Hematopoietic multipotent progenitor cell treated with erythropoietin and hydrocortisone succinate and interleukin-3 and kit ligand, for 15 days (in vitro differentiated cells): ENCODE measurements around the gene SORT1.
"Not testable (repeated sequence)": the region's sequence is repeated elsewhere in the genome, so short reads cannot be mapped to it uniquely, and the experiment has no call there.

Experiments
- DNase-seq: peaks from one replicate; pipeline ENCODE4 v3.0.0-alpha.2; 2015; ENCODE audit warnings: low spot score

The SORT1 gene

DNA sequence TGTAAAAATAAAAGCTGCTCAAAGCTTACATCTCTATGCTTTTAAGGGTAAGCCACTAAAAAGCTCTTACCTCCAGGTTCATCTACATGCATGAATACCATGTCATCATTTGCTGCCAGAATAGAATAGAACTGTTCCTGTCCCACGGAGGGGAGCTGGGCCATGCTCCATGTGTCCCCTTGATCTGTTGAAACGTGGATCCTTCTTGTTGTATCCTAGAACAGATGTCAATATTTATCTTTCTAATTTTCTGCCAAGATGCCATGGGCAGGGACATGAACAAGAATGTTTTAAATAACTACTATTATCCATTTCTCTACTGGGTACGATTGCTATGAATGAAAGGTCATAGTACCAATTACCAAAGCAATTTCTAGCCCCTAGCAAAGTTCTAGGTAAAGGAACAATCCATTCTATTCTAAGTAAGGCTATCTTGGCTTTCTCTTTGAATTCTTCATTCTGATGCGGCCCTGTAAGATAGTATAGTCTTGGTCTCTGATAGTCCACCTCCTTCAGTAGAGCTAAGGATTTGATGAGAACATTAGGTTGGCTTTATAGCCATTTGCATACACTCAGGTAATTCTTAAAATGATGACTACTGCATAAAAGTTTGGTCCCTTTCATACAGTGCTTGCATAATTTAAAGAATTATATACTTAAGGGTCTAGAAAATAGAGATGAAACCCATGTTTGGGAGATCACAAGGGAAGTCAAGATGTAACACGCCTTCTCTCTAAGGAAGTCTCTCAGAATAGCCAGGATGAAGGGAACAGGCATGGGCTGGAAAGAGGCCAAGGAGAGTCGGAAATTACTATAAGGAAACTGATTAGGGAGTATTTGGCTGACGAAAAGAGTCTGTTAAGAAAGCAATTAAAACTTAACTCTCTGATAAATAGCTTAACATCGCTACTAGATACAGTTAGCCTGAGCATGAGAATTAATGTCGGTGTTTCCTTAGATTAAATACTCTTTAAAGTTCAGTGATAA is 55.5 kb downstream of the SORT1 start:
- no peak for DNase-seq

DNA sequence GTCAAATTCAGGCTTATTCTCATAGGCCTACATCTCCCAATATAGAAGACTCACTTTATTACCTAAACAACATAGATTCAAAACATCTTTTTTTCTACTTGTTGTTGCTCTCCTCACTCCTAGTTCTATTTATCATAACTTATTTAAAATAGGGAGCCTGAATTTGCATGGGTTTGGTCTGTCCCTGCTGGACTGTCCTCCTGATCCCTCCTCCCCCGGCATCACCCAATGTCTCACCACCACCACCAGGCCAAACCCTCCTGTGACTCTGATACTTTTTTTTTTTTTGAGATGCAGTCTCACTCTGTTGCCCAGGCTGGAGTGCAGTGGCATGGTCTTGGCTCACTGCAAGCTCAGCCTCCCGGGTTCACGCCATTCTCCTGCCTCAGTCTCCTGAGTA is 59.1 kb downstream of the SORT1 start:
- no peak for DNase-seq

DNA sequence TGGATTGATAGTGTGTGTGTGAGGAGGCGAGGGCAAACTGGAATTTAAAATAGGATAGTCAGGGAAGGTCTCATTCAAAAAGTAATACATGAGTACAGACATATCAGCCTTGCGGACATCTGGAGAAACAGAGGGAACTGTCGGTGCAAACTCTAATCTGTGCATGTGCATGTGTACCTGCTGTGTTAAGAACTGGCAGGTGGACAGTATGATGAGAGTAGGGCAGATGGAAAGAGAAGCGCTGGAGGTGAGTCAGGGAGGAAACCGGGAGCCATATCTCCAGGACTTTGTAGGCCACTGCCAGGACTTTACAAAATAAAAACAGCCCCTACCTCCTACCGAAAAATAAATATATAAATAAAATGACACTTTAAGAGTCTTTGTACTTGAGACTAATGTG is 59.6 kb downstream of the SORT1 start:
- no peak for DNase-seq

DNA sequence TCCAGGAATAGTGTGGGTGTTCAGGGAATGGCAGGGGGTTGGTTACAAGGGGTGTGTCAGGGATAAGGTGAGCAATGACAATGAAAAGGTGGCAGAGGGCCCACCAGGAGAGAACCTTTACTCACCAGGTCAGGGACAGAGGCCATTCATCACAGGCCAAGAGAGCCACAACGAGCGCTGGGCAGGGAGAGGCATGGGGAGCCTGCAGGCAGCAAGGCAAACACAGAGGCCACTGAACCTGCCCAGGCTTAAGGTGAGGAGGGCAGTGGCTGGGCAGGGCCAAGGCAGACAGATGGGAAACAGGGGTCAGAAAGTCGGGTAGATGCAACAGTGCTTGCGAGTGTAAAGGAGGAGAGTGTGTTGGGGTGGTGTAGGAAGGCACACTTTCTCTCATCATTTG is 62.6 kb downstream of the SORT1 start:
- no peak for DNase-seq

DNA sequence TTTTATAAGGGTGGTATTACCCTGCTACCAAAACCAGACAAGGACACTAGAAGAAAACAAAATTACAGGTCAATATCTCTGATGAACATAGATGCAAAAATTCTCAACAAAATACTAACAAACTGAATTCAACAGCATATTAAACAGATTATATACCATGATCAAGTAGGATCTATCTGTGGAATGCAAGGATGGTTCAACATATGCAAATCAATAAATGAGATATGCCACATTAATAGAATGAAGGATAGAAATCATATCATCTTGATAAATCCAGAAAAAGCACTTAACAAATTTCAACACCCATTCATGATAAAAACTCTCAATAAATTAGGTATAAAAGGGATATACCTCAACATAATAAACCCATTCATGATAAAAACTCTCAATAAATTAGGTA is 66.6 kb downstream of the SORT1 start:
- DNase-seq: no peak

DNA sequence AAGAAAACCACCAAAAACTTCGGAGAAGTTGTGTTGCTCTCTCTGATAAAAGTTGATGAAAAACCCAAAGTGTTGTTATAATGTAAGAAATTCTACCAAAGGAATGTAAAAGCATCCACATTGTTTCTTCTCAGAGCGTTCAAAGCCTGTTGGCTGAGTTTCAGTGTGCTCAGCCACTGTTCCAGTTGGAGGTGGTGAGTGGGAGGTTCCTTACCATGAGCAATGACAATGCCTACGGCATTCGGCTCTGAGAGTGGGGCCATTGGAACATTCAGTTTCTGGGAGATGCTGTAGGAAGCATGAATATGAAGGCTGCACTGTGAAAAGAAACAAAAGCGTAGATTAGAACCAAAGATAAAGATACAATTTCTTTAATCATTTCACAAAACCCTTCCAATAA is 70.4 kb downstream of the SORT1 start:
- no peak for DNase-seq

DNA sequence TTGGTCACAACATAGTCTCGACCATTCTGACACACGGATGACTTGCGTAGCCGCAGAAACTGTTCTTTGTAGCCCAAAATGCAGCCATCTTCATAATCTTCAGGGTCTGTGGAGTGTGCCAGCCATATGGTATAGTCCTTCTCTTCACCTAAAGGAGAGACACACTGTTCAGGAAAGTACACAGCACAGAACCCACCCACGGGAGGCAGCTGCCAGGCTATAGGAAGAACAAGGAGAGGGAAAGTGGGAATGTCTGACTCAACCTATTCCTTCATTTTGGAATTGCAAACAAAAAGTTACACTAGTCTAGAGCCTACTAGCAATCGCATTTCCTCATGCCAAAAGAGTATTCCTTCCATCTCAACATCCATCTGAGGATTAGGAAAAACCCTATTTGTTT is 74.7 kb downstream of the SORT1 start:
- DNase-seq: no peak

DNA sequence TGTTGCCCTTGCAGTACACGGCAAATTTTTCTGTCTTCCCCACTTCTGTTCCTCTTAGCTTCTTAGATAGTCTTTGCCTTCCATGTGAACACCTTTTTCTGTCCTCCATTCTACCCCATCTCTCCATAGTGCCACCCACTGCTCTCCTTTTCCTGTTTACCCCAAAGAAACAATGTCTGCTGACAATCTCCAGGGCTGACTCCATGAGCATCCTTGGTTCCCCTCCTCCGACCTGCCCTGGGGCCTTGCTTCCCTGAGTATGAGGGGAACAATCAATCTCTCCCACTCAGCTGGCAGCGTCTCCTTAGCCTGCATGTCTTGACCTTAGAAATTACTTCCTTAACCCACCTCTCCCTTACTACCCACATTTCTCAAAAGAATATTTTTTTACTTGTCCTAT is 78.6 kb downstream of the SORT1 start:
- DNase-seq: no peak

DNA sequence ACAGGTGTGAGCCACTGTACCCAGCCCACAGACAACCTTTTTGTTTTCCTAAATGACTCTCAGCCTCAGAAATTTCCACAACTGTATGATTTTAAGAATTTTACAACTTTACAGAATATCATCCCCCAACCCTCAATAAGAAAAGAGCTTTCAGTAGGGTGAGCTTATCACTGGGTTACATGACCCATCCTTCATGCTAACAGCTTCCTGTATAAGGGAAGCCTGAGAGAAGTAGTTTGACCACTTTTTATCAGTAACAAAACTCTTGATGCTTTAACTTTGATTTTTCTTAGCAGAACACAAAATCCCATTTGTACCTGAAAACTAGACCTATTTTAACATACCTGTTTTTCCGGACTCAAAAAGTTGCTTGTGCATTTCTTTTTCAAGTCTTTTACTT is 81.2 kb downstream of the SORT1 start:
- DNase-seq: no peak

DNA sequence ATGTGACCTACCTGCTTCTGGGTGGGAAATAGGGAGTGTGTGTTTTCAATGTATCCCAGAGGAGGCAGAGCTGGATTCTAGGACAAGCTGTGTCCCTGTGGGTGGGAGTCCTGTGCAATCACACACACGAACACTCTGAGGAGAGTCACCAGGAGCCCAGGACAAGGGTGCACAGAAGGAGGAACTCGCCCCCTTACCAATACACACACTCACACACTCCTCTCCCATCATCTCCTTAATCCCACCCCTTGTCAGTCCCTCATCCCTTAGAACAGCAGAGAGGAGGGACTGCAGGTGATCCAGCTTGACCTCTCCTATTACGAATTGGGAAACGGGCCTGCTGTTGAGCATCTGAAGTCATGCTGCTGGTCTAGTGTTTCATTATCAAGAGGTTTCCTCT is 82.4 kb downstream of the SORT1 start:
- no peak for DNase-seq

DNA sequence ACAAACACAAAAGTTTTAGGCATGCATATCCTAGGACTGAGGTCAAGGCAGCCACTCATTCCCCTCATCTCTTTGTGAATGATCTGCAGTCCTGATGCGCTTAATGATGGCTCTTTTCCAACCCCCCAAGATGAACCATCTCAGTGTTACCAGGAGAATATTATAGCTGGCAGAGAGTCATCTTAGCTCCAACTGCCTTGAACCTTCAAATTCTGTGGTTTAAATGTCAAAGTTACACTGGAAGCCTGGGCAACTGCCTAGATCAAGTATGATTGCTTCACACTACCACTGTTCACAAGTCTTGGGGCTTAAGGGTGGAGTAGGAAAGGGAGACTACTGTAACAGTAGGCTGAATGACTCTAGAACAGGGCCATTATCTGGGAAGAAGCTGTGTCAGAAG is 82.9 kb downstream of the SORT1 start:
- no peak for DNase-seq

DNA sequence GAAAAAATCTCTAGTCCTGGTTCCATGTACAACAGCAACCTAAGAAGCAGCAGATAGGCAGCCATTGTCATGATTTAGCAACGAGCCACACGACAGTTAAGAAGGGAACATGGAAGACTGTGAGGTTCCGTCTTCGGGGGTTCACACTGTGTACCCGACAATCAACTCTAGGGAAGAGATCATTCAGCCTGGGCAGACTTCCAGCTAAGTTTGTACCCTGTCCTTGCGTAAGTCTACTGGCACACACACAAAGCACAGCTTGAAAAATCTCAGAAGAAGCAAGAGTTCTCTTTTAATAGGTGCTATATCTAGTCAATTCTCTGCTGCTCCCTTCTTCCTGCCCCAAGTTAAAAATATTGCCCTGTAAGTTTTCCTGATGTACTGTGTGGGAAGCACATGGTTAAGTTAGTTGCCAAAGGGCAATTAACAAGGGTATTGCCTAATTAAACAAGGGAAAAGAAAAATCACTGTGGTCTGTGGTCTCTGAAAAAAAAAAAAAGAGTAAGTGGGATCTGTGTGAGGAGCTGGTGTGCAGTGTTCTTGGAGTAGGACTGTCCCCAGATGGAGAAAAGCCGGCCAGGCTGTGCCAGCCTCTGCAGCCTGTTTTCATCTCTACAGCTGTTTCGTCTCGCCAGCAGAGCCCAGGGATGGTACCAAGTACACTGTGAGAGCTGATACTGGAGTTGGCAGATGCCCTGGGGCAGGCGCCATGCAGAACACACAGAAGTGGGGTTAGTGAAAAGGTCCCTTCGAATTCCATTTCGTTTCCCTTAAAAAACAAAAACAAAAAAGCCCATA is 84.5 kb downstream of the SORT1 start:
- no peak for DNase-seq

DNA sequence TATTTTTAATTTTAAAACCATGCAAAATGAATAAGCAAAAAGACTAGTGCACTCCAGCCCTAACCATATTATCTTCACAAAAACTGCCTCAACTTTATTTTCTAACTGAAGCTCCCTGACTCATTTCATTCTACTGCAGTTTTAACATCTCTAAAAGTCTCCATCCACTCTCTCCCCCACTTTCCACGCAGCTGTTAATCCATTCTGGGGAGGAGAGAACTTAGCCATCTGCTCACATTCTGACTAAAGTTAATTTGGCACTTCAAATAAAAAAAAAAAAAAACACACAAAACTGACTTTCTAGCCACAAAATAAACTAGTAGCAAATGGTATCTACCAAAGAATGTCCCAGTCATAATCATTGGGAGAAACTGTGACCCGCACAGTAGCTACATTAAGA is 85.5 kb downstream of the SORT1 start:
- DNase-seq: no peak

DNA sequence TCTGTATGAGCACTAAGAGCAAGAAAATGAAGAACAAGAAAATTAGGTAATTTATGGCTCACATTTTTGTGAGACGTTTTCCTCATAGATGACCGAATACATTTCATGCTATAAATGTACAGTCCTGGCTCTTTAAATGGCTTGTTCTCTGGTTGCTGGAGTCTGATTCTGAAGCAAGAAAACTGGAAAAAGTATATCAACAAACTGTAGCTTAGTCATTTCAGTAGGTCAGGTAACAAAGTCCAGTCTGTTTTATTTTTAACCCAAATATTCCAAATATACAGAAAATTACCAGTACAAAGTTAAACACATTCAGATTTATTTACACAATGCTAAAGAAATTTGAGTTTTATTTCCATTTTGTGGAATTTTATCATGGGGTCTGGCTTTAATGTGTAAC is 88.4 kb downstream of the SORT1 start:
- no peak for DNase-seq

DNA sequence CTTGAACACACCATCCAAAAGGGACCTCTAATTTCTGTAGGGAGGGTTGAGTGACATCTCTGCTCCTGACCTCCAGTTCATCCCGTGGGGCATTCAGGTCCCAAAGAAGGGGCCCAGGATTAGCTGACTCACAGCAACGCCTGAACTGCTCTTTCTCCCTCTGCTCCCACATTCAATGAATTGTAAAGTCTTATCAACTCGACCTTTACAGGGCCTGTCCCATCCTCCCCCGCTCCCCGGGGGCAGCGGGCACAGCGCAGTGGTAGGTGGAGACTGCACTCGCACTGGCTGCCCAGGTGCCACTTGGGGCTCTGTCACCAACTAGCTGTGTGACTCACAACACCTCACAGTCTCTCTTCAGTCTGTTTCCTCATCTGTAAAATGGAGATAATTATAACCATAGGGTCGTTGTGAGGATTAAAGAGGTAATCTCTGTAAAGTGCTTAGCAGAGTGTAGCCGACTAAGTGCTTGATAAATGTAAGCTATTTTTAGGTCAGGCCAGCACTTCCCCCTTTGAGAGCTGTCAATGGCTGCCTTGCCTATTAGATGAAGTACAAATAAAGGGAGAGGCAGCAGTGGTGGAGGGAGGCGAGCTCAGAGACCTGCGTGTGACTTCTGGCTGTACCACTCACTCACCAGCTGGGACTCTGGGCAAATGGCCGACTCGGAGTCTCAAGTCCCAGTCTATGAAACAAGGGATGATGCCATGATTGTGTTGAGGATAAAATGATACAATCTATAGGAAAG is 90.3 kb downstream of the SORT1 start:
- peak; percentile 11 for DNase-seq

DNA sequence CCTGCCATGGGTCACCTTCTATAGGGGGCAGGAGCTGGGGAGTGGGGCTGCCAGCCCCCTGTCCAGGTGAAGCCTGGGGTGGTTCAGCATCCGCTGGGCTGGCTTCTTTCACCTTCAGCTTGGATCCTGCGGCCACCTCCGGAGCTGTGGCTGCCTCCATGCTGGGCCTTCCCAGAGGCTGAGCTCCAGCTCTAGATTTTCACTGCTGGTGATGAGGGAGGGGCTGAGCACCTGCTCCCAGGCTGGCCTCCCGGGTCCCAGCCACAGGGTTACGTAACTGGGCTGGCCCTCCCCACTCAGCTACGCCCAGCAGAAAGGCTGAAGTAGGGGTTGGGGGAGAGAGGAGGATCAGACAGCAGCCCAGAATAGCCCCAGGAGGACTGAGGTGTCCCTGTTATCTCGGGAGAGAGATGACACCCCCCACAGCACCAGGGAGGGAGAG is 90.9 kb downstream of the SORT1 start, which contains the start of gene MYBPHL:
Gene MYBPHL, minus strand, starts transcription at position 180 of the 442 bp plus-strand sequence. Its CDS starts 20 bp downstream, at position 160.
- DNase-seq: no peak

DNA sequence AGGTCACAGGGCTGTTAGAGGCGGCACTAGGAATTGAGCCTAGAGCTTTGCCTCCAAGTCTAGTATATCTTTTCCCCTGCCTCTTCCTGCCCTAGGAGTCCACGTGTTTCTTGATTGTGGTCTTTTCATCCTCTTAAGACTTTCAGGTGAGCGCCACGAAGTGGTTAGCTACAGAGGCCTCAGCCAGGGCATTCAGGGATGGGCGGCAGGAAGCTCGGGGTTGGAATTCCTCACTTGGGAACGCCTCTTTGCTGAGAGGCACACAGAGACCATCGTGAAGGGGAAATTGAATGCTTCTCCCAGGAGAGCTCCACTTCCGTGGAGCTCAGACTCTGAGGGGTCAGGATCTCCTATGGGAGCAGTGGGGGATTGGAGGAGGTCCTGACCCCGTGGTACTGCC is 91.7 kb downstream of the SORT1 start:
- DNase-seq: not testable (repeated sequence)

DNA sequence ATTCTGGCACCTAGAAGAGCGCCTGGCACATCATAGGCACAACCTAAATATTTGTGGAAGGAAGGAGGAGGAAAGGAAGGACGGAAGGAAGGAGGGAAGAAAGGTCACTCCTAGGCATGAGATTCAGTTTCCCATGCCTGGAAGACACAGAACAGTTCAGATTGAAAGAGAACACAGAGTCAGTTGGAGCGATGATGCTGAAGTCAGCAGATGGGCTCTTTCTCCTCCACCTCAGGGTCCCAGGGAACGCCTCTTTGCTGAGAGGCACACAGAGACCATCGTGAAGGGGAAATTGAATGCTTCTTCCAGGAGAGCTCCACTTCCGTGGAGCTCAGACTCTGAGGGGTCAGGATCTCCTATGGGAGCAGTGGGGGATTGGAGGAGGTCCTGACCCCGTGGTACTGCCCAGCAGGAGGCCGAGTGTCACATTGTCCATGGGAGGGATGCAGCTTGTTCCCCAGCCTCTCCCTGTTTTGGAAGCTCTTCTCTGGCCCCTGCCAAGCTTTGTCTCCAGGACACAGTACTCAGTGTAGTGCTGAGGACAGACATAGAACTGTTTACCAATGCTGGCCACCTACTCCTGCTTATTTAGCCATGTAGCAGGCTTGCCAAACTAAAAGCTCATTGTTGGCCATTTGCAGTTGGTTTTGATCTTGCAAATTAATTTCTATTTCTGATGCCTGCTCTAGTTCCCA is 93.3 kb downstream of the SORT1 start:
- no peak for DNase-seq

DNA sequence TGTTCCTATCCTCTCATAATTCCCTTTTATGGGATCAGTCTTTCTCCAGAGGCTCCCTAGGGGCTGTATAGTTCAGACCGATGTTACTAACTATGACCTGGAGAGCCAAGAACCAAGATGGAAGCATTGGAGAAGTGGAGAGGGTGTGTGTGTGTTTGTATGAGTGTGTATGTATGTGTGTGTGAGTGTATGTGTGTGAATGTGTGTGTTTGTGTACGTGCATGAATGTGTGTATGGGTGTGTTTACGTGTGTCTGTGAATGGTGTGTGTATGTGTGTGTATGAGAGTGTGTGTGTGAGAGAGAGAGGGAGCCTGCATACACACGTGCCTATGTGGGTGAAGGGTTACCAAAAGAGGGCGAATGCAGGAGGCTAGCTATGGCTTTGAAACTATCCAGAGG is 95.8 kb downstream of the SORT1 start:
- DNase-seq: no peak

DNA sequence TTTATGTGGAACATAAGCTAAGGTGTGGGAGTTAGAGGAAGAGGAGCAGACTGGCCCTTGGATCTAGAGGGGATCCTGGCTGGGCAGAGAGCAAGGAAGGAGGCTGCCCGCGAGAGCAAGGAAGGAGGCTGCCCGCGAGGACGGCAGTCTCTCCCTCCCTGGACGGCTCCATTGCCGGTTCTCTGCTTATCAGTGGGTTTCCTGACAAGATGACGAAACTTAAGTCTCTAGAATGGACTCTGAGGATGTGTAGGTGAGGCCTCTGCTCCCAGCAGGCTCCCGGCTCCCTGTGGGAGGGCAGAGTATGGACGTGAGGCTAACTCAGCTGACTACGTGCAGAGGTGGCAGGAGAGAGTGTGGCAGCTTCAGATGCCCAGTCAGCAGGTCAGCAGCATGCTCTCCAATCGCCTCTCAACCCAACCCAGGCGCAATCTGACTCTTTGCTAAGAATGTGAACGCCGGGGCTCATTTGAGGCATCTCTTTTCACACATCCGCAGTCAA is 97.0 kb downstream of the SORT1 start:
- no peak for DNase-seq

DNA sequence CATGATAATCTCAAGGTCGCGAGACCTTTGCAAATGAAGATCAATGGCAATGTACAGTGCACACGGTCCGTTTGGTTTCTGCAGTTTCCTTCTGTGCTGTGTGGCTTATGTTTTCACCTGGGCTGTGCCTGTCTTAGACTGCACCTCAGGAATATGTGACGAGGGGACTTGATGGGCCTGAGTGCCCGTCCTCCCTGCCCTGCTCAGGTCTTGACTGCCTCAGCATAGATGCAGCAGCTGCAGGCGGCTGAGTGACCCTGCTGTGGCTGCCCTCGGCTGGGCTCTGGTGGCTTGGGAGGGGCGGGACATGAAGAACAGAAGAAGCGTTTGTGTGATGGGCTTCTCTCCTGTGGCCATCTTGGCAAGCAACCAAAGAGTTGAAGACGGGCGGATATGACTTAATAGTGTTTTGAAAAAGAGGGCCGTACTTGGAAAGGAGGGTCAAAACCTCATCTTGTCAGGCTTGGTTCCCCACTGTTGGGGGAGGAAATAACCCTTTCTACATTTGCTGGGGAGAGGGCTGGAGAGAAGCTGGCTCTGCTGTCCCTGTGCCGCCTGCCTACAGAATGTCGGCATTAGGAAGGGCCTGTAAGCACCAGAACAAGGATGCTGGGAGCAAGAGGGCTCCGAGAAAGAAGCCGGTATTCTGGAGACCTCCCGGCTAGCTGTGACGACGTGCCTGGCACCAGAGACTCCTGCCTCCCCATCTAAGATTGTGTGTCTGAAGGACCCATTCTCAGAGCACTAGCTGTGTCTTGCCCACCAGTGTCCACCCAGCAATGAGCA is 98.0 kb downstream of the SORT1 start:
- DNase-seq: no peak
